COLO668 (cell line): ENCODE results near the gene TOMM20.
"Not testable (repeated sequence)": the region's sequence is repeated elsewhere in the genome, so short reads cannot be mapped to it uniquely, and the experiment has no call there.

Source experiments
- DNase-seq: peaks from one replicate; lab custom pipeline; 2025; ENCODE audit not compliant: unreplicated experiment; lab: John Stamatoyannopoulos, UW

Gene TOMM20

DNA sequence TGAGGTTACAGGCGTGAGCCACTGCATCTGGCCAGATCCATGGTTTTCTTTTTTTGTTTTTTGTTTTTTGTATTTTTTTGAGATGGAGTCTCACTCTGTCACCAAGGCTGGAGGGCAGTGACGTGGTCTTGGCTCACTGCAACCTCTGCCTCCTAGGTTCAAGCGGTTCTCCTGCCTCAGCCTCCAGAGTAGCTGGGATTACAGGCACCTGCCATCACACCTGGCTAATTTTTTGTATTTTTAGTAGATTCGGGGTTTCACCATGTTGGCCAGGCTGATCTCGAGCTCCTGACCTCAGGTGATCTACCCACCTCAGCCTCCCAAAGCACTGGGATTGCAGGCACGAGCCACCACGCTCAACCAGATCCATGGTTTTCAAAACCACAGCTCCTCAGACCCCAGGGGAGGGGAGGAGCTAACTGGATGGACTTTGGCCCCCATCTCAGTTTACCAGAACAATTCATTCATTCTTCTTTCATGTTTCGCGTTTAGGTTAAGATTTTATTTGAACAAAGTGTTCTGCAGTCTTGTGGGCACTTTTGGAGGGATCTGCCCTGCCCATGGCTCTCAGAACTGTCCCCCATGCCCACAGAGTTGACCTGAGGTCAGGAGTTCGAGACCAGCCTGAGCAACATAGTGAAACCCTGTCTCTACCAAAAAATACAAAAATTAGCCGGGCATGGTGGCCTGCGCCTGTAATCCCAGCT is 43.1 kb downstream of the TOMM20 start:
- not testable (repeated sequence) for DNase-seq

DNA sequence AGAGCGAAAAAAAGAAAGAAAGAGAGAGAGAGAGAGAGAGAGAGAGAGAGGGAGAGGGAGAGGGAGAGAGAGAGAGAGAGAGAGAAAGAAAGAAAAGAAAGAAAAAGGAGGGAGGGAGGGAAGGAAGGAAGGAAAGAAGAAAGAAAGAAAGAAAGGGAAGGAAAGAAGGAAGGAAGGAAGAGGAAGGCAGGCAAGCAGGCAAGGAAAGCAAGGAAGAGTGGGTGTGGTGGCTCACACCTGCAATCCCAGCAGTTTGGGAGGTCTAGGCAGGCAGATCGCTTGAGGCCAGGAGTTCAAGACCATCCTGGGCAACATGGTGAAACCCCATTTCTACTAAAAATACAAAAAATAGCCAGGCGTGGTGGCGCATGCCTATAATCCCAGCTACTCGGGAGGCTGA is 47.8 kb downstream of the TOMM20 start:
- DNase-seq = not testable (repeated sequence)

DNA sequence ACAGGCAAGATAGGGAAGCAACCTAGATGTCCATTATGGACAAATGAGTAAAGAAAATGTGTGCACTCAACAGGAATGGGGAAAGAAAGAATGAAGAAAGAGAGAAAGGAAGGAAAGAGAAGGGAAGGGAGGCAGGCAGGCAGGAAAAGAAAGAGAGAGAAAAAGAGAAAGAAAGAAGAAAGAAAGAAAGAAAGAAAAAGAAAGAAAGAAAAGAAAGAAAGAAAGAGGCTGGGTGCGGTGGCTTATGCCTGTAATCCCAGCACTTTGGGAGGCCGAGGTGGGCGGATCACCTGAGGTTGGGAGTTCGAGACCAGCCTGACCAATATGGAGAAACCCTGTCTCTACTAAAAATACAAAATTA is 48.4 kb downstream of the TOMM20 start:
- DNase-seq = not testable (repeated sequence)

DNA sequence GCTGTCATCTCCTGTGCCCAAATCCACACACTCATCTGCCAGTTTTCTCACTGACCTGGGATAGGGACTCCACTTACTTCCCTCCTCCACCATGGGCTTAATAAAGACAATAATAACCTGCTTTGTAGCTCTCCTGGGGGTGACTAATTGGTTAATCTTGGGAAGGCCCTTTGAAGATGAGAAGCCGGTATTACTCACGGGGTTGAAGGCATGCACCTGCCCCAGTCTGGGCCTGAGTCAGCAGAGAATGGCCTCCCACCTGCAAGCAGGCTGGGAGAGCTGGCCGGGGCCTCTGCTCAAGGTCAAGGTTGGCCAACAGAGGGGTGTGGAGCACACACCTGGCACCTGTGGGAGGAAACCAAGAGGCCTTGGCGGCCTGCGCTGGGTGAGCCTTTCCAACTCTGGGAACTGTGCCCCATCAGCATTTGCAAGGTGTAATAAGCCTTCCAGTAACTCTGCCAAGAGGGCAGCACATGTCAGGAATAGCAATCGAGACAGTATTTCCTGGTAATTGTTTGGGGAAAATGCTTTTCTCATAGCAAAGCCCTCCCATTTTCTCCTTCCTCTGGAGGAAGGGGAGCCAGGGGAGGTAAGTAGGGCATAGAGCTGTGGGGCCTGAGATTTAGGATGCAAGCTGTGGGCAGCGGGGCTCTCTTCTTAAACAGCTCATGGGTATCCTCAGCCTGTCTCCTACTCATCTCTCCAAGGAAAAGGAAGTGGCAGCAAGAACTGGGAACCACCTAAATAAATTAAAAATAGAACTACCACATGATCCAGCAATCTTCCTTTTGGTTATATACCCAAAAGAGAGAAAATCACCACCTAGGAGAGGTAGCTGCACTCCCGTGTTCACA is 49.0 kb downstream of the TOMM20 start:
- peak; percentile 82 for DNase-seq

DNA sequence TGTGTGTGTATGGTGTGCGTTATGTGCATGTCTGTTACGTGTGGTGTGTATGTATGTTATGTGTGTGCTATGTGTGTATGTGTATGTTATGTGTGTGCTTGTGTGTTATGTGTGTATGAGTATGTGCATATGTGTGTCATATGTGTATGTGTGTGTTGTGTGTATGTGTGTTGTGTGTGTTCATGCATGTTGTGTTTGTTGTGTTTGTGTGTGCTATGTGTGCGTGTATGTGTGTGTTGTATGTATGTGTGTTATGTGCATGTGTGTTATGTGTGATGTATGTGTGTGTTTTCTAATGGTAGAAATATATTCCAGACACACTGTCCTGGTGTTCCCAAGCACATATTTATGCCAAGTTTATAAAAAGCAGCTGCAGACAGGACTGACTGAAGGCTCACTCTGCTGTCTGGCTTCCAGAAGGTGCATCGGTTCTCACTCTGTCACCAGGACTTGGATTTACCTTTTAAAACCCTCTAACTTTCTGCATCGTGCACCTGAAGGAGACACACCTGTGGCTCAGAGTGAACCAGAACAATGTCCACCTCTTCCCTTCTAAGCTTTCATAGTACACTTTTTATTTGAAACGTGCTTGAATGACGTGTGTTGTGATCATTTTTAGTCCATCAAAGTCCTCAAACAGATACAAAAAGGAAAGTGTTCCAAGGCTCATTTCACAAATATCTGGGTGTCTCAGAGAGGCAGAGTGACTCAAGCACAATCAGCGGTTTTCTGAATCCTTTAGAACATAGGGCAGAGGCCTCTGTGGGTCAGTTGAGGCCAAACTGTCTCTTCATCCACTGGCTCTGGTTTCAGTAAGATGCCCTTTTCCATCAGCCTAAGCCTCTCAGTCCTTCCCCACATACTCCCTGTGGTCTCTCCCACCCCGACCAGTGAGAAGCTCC is 49.9 kb downstream of the TOMM20 start:
- DNase-seq = no peak

DNA sequence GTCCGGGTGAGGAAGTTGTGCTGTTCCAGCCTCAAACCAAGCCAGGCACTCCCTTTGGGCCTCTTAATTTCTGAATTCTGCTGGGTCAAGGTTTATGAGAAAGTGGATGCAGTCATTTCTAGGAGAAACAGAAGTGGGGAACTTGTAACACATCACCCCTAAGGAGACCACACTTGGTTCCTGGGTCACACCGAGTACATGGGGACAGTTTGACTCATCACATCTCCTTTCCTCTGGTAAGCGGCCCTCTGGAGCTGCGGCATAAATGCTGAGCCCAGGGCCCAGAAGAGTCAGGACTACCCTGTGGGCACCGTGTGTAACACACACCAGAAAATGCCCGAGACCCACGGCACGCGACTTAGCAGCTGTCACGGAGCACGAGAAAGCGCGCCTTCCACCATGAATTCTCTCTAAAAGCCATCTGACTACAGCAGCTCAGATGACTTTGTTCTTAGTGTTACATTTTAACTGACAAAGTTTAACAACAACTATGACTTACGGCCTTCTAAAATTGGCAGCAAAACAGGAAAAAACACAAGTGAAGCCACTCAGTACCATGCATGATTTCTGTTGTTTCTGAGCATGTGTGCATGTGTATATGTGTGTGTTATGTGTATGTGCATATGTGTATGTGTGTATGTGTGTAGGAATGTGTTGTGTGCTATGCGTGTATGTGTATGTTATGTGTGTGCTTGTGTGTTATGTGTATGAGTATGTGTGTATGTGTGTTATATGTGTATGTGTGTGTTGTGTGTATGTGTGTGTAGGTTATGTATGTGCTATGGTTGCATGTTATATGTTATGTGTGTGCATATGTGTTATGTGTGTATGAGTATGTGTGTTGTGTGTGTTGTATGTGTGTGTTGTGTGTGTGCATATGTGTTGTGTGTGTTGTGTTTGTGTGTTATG is 50.8 kb downstream of the TOMM20 start:
- DNase-seq = no peak

DNA sequence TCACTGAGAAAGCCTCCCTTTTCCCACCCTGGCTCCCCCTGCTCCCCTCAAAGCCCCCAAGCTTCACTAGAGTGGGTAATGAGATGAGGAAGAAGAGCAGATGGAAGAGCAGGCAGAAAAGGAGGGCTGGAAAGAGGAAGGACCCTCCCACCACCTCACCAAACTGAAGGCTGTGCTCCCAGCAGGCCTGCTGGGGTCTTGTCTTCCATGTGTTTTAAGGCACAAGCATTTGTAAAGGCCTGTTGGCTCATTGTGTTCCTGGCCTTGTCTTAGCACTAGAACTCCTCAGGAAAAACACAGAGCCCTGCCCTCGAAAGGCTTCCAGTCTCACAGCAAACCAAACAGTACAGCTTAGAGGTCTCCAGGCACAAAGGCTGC is 51.5 kb downstream of the TOMM20 start:
- DNase-seq = no peak

DNA sequence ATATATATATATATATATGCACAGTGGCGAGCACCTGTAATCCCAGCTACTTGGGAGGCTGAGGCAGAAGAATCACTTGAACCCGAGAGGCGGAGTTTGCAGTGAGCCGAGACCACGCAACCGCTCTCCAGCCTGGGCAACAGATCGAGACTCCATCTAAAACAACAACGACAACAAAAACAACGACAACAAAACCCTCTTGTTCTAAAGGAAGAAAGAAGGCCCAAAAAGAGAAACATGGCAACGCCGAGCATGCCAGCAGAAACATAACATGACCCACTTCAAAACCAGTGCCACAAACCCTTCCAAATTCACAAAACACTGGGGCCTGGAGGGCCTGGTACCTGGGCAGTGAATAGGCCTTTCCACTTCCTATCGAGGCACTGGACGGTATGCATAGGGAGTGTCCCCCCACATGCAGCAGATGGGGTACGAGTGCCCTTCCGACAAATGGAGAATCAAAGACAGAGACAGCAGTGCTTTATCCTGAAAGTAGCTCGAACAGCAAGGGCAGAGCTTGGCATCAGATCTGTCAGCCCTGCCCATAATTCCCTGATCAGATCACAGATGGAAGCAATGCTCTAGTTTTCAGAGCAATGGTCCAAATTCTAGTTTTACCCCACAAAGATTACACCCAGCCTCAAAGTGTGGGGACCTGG is 52.0 kb downstream of the TOMM20 start:
- no peak for DNase-seq

DNA sequence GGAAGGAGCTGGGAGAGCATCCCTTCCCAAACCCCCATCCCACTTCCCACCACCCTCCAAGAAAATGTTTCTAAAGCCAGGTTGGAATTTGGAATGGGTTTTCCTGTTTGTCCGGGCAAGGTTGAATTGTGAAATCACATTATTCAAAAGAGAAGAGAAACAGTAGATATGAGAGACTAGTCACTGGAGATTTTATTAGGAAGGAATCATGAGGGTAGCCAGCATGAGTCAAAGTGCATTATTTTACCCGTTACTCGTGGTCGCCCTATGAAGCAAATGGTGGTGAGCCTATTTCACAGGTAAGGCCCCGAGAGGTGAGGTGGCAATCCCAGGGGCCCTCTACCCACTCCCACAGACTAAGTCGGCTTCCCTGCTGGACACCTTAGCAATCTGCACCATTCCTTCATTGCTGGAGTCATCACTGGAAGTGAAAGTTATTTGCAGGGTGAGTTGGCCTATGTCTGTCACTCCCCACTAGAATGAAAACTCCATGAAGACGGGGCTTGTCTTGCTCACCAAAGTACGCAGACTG is 52.8 kb downstream of the TOMM20 start:
- no peak for DNase-seq

DNA sequence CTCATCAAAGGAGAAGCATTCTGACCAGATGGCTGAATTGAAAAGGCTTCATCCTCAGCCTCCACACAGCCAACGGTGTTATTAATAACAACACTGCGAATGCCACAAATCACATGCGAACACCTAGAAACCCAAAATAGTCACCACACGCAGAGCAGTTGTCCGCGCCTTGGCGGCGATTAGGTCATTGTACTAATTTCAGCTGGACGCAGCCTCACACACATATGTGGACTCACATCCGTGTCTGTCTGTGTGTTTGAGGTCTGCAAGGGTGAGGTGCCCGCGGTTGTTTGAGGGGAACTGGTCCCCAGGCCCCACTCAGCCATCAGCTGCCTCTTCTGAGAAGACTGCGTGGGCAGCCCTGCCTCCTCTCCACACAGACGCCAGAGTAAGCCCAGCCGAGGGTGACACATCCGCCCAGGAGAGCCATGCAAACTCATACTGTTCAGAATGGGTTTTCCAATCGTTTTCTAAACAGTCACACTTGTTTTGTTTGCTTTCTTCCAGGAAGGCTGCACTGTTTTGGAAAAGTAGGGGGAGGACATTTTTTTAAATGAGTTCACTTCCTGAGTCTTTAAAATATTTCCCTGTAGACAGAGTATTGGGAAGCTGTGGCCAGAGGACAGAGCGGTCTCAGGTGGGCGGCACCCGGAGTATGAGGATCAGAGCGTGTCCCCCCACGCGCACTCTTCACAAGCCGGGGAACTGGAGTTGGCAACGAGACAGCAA is 53.4 kb downstream of the TOMM20 start:
- DNase-seq = peak; percentile 81

DNA sequence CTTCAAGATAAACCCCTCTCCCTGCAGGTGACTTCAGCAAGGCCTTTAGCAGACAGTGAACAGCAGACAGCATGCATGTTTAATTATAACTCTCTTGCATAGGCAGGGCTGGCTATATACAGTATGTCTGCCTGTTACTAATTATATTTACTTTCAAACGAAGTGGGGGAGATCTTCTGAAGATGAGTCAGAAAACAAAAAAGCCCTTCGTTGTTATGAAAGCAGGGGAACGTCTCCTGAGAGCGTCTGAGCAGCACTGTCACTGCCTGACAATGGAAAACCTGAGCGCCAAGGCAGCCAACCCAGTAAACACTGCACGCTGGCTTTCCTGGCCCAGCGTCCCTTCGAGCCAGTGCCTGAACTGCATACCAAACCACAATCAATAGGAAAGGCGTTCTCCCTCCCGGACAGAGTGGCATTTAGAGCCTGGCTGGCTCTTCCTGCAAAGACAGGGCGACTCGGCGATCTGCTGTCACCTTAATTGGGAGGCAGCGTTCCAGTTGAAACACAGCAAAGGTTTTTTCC is 54.1 kb downstream of the TOMM20 start:
- DNase-seq = peak; percentile 73

DNA sequence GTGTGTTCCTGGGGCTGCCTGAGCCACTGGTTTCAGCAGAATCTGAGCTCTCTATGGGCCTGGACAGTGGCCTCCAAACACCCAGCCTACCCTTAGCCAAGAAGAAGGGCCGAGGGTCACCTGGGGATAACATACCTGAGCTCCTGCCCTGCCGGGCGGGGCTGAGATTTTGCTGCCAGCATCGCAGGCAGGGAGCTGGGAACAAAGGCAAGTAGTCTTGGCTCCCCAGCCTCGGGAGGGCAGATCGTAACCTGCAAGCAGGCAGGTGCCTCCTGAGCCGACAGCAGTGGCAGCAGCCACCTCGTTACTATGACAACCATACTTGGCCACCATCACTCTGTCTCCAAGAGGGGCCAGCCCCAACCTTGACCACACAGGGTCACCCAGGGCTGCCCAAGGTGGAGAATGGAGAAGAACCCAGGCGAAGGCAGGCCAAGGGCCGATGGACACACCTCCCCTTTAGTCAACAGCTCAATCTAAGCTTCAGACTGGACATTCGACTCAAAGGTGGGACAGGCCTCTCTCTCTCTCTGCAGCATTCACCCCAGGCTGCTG is 54.6 kb downstream of the TOMM20 start:
- no peak for DNase-seq

DNA sequence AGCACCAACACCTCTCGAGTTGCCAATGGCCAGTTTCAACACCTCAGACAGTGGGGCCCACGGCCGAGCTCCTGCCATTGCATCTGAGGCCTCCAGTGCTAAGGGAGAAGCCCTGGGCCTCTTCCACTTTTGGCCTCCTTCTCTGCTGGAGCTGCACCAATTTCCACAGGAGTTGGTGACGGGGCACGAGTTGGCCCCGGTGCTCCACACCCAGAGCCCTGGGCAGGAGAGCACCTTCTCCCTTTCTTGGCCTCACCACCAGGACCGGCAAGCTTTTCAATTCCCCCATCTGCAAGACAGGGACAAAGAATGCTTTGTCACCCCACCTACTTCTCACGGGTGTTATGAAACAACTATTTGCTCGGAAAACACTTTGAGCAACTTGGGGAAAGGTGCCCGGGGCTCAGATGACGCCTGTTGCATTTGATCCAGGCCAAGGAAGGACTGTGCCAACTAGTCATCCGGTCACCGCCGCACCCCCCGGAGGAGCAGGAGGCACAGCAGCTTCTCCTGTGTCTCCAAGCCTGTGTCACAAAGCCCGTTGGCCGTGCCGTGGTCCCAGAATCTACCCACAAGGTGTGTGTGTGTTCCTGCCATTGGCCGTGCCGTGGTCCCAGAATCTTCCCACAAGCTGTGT is 55.2 kb downstream of the TOMM20 start:
- no peak for DNase-seq

DNA sequence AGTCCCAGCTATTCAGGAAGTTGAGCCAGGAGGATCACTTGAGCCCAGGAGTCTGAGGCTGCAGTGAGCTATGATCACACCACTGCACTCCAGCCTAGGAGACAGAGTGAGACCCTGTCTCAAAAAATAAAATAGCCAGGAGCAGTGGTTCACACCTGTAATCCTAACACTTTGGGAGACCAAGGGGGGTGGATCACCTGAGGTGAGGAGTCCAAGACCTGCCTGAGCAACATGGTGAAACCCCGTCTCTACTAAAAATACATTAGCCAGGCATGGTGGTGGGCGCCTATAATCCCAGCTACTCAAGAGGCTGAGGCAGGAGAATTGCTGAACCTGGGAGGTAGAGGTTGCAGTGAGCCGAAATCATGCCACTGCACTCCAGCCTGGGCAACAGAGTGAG is 56.1 kb downstream of the TOMM20 start:
- DNase-seq = not testable (repeated sequence)

DNA sequence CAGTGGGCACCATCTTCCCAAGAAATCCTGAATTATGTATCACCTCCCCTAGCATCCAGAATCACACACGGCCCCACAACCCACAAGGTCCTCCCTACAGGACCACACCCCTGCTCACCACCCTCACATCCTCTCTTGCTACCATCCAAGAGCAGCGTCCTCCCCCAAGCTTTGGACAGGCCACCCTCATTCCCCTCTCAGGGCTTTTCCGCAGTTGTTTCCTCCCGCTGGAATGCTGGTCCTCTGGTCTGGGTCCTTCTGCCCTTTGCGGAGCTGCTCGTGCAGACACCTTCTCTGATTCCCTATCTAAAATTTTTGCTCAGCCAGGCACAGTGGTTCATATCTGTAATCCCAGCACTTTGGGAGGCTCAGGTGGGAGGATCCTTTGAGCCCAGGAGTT is 56.5 kb downstream of the TOMM20 start:
- no peak for DNase-seq

DNA sequence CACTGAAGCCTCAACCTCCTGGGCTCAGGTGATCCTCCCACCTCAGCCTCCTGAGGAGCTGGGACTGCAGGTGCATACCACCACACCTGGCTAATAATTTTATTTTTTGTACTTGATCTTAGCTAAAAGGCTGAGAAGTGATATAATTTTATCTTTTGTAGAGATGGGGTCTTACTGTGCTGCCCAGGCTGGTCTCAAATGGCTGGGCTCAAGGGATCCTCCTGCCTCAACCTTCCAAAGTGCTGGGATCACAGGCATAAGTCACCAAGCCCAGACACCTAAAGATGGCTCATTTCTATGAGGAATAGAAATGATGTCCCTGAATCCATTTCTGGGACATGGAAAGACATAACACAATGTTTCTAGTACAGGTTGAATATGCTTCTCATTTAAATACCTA is 57.8 kb downstream of the TOMM20 start:
- DNase-seq = no peak

DNA sequence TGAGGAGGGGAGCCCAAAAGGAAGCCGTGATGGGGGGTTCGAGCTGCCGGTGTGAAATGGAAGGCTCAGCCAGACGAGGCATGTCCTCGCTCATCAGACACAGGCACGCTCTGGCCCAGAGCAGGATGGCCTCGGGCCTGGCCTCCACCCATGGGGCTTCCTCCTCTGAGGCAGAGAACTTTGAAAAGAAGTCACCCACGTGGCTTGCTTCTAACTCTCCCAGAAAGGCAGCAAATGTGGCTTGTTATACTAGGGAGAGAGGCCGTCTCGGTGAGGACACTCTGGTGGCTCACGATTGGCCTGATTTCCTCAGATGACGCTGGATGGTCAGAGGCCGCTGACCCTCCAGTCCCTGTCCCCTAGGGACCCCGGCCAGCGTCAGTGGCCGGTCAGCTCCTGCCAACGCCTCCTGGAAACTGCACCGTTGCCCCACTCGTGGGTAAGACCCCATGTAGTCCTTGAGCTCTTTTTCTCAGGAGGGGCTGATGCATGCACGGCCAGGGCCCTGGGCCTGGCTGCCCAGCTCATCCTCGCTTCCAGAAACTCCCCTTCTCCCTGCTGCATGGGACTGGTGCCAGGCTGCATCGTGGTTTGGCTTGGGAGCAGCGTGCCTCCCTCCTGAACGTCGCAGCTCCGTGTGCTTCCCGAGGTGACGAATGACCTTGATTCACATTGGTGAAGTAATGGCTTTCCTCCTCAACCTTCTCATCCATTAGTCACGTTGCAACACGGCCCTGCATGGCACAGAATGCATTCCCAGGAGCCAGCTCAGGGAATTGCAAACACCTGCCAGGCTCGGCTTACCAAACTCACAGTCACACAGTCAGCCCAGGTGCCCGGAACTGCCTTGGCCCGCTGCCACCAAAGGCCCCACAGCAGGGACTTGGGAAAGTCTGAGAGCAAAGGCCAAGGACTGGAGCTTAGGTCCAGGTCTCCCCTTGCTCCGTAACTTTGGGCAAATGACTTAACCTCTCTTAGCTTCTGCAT is 58.8 kb downstream of the TOMM20 start:
- peak; percentile 95 for DNase-seq
